UCSD-AML1 (cell line): ENCODE data around the gene NEK6.

Experiments
- DNase-seq: peaks from one replicate; lab custom pipeline; 2025; ENCODE audit not compliant: unreplicated experiment; lab: John Stamatoyannopoulos, UW

NEK6 gene

DNA sequence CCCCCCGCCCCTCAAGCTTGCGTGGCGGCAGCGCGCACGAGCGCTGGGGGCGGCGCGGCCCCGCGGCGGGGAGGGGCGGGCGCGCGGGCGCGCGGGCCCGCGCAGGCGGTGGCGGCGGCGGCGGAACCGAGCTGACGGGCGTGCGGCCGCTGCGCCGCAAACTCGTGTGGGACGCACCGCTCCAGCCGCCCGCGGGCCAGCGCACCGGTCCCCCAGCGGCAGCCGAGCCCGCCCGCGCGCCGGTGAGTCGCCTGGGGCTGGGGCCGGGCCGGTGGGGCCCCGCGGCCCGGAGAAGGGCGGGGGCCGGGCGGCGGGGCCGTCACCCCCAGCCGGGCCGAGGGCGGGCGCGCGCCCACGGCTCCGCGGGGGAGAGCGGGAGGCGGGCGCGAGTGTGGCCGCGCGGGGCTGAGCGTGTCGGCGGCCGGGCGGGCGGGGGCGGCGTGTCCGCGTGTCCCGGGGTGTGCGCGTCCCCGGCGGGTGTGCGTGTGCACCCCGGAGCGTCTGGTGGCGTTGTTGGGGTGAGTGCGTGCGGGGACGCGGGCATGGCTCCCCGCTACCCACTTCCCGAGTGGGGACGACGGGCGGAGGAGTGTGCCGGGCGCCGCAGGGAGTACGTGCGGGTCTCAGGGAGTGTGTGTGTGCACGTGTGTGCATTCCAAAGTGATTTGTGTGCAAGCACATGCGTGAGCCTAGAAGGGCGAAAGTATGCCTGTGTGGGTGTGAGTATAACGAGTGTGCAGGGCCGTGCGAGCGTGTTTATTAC is at the start of gene NEK6:
TSS of gene NEK6 (plus strand) at position 106 of the 763 bp plus-strand sequence. CDS start 44,016 bp downstream, outside the sequence.
- DNase-seq: peak; percentile 52

DNA sequence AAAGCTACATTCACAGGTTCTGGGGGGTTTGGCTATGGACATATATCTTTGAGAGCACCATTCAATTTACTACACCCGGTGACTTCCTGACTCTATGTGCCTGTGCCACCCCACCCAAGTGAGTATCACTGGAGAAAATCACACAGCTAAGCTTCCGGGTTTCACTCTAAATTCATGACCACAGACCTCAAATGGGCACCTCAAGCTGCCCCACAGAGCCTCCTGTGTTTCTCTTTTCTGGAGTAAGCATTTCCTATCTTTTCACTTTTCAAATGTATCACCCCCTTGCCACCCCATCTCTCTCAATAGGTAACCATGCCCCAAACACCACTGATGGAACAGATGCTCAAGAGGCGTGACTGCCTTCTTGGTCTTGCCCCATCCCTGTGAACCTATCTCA is 49.2 kb upstream of the NEK6 start:
- DNase-seq: no peak

DNA sequence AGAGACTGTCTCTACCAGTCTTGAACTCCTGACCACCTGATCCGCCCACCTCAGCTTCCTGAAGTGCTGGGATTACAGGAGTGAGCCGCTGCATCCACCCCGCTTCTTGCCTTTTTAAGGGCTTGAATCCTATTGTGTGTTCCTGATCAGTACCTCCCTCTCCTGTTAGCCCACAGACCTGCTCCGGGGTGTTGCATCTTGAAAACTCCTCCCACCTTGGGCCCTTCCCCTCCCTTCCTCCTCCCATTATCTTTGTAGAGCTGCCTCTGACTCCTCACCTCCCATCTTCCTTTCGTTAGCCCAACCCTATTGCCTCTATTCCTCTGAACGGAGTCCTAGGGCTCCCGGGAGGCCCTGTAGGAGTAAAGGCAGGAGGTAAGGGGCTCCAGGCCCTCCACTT is 48.5 kb upstream of the NEK6 start:
- DNase-seq: no peak

DNA sequence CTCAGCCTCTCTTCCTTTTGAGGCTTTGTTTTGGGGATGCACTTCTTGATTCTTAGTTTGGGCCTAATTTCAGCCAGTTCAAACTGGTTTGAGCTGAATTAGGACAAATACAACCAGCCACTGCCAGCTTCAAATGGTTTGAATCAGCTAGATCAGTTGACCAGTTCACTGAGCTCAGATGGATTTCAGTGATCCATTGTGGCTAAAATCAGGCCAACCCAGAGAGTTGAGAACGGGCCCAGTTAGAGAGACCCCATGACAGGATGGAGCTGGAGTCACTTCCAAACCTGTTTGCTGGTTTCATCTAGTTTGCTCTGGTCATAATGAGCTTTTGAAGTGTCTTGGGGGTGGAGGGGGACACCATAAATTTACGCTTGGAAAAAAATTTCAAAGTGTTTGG is 48.0 kb upstream of the NEK6 start:
- no peak for DNase-seq

DNA sequence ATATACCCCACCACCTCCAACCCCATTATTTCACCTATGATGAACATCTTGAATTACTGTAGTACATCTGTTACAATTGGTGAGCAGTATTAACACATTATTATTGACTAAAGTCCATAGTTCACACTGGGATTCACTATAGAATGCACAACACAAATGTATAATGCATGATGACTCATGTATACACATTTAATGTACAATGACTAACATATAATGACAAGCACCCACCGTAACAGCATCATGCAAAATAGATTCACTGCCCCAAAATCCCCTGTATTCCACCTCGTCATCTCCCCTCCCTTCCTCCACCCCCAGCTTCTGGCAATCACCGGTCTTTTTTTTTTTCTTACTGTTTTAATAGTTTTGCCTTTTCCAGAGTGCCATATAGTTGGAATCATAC is 47.1 kb upstream of the NEK6 start:
- DNase-seq: no peak

DNA sequence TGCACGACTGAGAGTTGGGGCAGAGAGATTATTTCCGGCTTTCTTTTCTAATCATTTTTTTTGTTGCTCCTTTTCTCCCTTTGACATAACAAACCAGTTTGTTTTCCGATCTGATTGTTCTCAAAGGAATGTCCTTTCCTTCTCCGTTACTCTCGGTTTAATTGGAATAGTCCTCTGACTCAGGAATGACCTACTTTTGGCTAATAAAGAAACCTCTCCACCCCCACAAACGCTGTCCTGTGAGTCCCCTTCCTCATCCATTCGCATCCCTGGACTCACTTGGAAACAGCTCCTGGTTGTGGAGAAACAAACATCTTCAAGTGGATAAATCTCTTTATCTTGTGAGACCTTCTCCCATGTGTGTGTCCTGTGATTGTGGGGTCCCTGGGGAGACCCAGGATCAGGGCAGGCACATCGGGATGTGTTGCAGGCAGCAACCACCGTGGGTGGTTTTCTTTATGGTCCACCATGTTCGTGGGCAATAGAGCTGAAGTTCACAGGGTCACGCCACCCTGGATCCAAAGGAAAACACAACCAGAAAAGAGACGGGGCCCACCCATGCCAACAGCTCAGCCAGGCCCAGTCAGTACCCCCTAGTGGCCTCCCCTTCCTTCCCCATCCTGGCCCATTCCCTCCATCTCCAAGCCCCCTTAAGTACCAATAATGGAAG is 45.2 kb upstream of the NEK6 start:
- no peak for DNase-seq

DNA sequence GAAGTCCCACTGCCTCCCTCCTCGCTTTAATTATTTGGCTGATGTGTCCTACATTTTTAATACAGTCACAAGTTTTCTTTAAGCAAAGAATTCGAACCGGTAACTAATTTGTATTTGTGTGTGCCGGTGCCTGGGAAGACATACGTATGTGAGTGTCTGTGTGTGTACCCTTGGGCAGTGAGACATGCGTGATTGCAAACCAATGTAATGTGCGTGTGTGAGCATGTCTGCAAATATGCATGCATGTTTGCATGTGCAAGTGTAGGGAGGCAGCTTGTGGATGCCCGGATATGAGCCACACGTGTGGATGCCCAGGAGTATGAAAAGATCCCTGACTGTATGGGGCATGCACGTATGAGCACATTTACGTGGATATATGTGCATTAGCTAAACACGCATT is 44.4 kb upstream of the NEK6 start:
- no peak for DNase-seq

DNA sequence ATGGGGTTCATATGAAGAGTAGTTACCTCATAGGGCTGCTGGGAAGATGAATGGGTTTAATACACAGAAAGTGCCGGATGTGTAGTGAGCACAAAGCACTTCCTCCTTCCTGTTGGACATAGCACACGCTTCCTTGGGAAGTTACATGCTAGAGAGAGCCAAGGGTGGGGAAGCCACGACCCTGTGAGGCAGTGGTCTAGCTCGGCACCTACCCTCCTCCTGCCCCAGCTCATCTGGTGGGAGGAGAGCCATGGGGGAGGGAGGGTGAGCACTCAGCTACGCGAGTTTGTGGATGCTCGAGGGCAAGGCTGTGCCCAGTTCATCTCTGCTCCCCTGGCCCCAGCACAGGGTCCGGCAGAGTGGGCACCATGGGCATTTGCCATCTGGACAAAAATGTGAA is 43.6 kb upstream of the NEK6 start:
- peak; percentile 55 for DNase-seq

DNA sequence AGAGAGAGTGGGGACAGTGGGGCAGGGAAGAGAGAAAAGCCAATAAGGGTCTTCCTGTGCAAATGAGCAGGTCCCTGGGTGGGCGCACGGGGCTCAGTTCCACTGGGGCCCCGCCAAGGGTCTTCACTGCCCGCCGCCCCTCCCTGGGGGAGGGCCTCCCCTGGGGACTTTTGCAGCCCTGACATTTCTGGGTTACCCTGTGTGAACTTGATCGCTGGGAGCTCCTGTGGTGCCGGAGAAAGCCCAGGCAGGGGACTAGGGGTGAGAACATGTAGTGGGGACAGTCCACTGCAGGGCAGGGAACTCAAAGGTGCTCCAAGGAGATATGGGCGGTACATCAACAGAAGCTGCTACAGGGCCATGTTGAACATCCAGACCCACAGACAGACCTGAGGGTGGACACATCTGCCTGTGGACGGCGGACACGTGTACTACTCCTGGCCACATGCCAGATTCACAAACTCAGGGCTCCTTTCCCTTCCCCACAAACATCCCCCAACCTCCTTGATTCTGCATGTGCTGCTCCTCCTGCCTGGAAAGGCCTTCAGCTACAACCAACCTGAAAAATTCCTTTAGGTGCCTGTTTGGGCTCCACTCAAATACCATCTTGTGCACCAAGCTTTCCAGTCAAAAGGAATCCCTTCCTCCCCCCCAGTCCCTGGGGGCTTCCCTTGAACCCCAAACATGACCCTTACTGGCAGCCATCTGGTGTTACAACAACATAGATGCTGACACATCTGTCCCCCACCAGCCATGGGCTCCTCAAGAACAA is 43.0 kb upstream of the NEK6 start:
- DNase-seq: no peak

DNA sequence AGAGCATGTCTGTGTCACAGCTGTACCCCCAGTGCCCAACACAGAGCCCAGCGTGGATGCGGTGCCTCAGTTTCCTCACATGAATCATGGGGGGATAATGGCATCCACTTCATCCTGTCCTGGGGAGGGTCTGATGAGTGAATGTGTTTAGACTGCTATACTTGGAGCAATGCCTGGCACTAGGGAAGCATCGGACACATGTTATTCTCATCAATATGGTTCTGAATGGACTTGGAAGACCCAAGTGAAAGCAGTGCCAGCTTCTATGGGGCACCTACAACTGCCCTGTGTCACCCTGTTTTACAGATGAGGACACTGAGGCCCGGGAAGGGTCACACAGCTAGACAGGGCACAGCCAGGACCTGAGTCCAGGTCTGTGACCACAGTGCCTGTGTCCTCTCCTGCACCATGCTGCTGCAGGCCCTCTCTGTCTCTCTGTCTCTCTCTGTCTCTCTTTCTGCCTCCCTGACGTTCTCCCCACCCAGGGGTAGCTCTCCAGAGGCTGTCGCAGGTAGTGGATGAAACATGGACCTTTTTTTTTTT is 42.3 kb upstream of the NEK6 start:
- DNase-seq: no peak

DNA sequence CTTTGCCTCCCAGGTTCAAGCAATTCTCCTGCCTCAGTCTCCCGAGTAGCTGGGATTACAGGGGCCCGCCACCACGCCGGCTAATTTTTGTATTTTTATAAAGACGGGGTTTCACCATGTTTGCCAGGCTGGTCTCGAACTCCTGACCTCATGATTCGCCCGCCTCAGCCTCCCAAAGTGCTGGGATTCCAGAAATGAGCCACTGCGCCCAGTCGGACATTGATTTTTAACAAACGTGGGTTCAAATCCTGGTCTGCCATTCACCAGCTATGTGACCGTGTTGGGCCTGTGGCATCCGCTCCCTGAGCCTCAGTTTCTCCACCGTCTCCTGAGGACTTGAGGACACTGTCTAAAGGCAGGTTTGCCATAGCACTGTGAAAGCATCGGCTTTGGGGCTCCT is 41.8 kb upstream of the NEK6 start:
- no peak for DNase-seq

DNA sequence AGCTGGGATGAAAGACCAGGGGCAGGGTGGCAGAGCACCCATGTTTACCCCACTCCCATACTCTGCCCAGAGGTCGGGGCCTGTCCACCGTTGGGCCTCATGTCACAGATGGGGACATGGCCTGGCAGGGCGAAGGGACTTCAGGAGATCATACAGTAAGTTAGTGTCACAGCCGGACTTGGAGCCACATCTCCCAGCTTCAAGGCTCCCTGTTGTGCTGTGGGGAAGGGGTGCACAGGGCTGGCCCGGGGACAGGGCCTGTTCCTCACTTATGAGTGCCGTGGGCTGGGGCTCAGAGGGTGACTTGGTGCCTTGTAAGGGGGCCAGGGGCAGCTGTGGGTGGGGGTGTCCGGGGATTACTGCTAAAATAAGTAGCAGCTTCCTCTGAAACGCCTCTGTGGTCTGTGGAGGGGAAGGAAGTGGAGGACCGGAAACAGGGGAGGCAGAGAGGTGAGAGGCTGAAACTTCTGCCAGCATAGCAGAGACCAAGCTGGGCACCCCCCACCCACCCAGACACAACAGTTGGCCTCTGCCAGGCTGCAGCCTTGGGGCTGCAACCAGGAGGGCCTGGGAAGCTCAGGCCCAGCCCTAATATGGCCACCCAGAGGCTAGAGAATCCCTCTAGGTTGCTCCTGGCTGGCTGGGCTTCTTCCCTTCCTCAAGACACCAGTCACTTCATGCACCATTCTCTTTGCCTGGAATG is 41.1 kb upstream of the NEK6 start:
- DNase-seq: peak; percentile 87

DNA sequence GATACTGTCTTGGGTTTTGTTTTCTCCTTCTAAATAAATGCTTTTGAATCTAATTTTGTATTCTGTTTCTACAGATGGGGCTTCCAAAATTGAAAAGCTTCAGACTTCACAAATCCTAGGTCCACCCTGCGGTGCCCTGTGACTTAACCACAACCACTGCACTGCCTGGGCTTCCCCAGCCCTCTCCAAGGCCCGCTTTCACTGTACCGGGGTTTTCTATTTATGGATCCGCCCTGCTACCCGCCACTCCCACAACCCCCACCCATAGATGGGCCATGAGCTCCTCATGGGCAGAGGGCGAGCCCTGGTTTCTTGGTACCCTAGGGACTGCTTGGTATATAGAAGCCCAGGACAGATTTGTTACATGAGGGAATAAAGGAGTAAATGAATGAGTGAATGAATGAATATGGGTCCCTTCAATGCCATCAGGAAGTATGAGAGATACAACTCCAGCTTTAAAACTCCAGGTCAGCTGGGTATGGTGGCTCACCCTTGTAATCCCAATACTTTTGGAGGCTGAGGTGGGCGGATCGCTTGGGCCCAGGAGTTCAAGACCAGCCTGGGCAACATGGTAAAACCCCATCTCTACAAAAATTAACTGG is 39.8 kb upstream of the NEK6 start:
- DNase-seq: peak; percentile 72

DNA sequence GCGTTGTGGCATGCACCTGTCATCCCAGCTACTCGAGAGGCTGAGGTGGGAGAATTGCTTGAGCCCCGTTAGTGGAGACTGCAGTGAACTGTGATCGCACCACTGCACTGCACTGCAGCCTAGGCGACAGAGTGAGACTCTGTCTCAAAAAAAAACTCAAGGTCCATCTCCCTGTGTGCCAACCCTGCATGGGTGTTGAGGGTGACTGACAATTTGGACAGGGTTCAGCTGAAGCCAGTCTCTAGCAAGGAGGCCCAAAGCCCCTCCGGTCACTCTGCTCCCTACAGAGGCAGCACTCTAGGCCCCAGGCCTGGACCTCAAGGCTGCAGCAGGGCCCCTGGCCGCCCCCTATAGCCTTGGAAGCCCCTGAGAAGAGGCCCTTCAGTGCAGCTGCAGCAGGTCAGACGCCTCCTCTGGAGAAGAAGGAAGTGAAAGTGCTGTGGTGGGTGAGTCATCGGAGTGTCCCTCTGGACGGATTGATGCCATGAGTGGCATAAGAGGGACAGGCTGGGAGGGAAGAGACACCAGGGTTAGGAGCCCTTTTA is 39.2 kb upstream of the NEK6 start:
- peak; percentile 66 for DNase-seq

DNA sequence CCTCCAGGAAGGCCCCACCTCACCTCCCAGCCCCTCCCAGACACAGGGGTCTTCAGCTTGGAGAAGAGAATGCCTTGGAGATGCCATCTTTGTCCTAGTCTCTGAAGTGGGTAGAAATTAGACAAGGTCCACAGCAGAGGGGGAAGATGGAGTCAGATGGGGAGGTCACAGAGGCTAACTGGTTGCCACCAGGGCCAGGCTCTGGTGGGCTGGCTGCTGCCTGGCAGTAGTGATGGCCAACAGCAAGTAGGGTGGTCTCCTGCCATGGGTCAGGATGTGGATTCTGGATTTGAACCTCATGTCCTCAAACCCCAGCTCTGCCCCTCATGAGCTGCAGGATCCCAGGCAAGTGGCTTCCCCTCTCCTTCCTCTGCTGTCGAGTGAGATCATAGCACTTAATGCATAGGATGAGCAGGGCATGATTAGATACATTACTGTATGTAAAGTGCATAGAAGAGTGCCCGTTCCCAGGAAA is 38.7 kb upstream of the NEK6 start:
- no peak for DNase-seq

DNA sequence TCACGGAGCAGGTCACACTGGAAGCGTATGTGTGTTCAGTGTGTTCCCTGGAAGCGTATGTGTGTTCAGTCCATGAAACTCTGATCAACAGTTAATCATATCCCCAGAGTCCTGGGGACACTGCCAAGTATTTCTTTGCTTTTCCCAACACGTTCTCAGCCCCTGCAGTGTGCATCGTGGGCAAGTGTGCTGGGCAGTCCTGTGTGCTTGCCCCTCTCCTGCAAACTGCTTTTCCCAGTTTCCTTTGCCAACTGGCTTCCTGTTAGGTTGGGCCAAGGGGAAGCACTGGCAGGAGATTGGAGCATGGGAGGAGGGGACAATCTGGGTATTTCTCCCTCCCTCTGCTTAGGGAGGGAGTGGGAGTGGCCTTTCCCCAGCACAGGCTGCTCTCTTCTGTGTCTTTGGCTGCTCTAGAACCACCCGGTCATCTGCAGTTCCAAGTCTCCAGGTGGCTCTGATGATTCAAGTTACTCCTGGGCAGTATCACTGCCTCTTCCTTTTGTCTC is 36.8 kb upstream of the NEK6 start:
- DNase-seq: no peak

DNA sequence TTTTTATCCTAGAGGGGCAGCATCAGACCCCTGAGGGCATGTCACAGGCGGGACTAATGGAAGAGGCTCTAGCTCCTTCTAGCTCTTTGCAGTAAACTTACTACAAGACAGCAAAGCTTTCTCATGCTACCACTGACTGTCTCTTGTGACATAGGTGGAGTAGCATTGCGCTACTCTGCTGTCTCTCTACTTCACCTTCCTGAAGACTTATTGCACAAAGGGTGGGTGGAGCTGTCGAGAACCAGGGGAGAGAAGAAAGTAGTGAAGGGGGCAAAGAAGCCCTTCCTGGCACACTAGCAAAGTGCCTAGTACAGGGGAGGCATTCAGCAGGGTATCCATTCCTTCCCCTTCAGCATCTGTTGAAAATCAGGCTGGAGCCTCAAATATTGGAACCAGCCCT is 36.1 kb upstream of the NEK6 start:
- DNase-seq: no peak

DNA sequence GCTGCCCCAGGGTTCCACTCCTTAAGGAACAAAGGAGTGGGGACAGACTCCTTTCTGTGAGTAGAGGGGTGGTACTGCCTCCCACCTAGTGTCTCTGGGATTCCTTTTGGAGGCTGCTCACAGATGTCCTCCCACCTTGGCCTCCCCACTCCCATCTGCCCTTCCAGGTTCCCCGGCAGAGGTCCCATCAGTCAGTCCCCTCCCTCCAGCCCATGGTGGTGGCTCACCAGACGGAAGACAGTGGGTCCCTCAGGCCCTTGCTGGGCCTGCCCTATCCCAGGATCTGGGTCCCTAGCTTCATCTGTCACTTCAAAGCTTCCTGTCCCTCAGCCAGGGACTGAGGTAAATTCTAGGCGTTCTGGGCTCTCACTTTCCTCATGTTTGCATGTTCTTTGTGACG is 35.6 kb upstream of the NEK6 start:
- DNase-seq: no peak

DNA sequence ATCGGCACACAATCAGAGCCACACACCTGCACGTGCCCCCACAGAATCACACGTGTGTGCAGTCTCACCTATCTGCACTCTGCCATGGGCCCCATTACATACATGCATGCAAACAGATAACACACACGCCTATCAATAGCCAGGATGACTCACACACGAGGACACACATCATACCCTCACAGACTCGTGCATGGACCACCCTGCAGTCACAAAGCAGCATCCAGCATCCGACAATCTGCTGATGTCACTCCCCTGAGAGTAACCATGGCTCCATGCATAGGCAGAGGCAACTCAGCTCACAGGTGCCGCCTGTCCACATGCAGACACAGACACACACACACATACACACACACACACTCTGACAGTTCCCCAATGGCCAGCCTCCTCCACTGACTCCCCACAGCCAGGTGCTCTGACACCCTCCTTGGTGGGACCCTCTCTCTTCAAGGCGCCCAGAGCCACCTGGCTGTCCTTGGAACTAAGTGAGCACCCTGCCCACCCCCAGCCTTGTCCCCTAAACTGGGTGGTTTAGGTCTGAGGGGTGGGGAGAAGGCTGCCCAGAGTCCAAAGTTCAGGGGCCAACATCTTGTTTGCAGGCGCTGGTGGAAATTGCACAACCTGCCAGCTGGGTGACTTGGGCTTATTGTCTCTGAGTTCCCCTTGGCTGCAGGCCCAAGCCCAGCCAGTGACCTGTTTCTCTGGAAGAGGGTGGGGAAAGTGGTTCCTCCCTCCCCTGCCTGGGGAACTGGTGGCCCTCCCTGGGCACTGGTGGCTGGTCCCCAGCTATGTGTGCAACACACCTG is 34.6 kb upstream of the NEK6 start:
- DNase-seq: peak; percentile 73
